ENCODE data around the gene DPEP1. TPM values are rescaled to one million over a fixed set of nuclear protein-coding genes. Genes with fewer than 3 reads are reported as not detected.
A peak's percentile ranks its signal among the peaks of the same experiment; 100 is the strongest.

The DPEP1 gene
- polyA plus RNA-seq, 3 donors from 2014 or later: not detected

- H3K27ac Mint-ChIP-seq: no peak overlapping the region
- H3K9me3 Mint-ChIP-seq: no peaks in the 10 kb centered on the region
- no peak for DNase-seq
- H3K36me3 Mint-ChIP-seq: no peaks in the 10 kb centered on the region
- H3K4me3 Mint-ChIP-seq: peak overlapping the region in 3 of 5 donors; percentile 26 to 47 (median 44)
- peaks cover 4 to 9% of the 10 kb centered on the region in 2 donors for H3K4me1 Mint-ChIP-seq
- H3K27me3 Mint-ChIP-seq (ENCODE audit: low read depth in 3 of 3): peaks cover 8 to 9% (median 9%) of the 10 kb centered on the region in 3 donors
Observed at GRCh38 chr16:89573826-89574680, 39.4 kb upstream of the DPEP1 start.

- Mint-ChIP-seq H3K27ac (no peak overlapping the region), H3K27me3 (ENCODE audit: low read depth in 3 of 3) (peaks cover 8 to 9% (median 9%) of the 10 kb centered on the region in 3 donors), H3K4me3 (peak overlapping the region; percentile 15 to 73 (median 58)), H3K4me1 (peaks cover 4 to 9% of the 10 kb centered on the region in 2 donors), H3K36me3 (no peaks in the 10 kb centered on the region), H3K9me3 (no peaks in the 10 kb centered on the region)
- DNase-seq: peak; percentile 24 to 52 (median 42)
Observed at GRCh38 chr16:89574681-89575246, 38.7 kb upstream of the DPEP1 start.

DNA sequence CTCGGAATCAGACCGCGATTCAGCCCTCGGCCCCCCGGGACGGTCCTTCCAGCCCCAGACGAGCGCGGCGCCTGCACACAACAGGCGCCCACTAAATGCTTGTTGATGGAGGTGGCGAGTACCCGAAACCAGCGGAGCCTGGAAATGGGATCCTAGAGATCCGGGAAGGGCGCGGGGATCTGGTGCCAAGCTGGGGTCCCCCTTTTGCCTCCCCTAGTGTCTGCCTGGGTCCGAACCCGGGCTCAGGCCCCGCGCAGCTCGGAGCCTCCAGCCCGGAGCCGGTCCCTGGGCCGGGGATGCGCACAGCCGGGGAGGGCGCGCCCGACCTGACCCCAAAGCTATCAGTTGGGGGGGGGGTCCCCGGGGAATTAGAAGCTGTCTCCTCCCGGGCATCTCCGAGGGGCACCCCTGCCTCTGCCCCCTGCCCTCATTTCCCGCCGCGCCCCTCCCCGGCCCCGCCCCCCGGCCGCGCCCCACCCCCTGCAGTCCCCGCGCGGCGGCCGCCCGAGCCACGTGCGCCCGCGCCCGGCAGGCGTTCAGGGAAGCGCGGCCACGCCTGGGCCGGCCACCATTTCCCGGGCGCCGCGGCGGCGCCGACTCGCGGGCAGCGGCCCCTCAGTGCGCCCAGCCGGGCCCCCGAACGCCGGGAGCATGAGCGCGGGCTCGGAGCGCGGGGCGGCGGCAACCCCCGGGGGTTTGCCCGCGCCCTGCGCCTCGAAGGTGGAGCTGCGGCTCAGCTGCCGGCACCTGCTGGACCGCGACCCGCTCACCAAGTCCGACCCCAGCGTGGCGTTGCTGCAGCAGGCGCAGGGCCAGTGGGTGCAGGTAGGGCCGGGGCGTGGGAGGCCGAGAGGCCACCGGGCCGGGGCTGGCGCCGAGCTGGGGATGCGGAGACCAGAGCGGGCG lies 37.9 kb upstream of the DPEP1 start, which contains the start of gene CPNE7:
Gene CPNE7, plus strand, starts transcription at position 512 of the 906 bp plus-strand sequence. Its CDS starts 140 bp downstream, at position 652.
- H3K4me1 Mint-ChIP-seq: peaks cover 4 to 9% of the 10 kb centered on the region in 2 donors
- H3K4me3 Mint-ChIP-seq: peak within 1 kb of the TSS; percentile 15 to 73 (median 58)
- no peaks in the 10 kb centered on the region for H3K9me3 Mint-ChIP-seq
- no peaks in the 10 kb centered on the region for H3K36me3 Mint-ChIP-seq
- DNase-seq: no peak
- peaks cover 8 to 9% (median 9%) of the 10 kb centered on the region in 3 donors for H3K27me3 Mint-ChIP-seq (ENCODE audit: low read depth in 3 of 3)
- H3K27ac Mint-ChIP-seq: no peak within 1 kb of the TSS

GRCh38 chr16:89576153-89577054 lies 37.0 kb upstream of the DPEP1 start:
- DNase-seq: no peak
- H3K36me3 Mint-ChIP-seq: no peaks in the 10 kb centered on the region
- H3K4me1 Mint-ChIP-seq: peaks cover 4 to 9% of the 10 kb centered on the region in 2 donors
- H3K9me3 Mint-ChIP-seq: no peaks in the 10 kb centered on the region
- no peak overlapping the region for H3K4me3 Mint-ChIP-seq
- H3K27me3 Mint-ChIP-seq (ENCODE audit: low read depth in 3 of 3): peaks cover 8 to 9% (median 8%) of the 10 kb centered on the region in 3 donors
- no peak overlapping the region for H3K27ac Mint-ChIP-seq

- Mint-ChIP-seq H3K27ac (no peak overlapping the region), H3K9me3 (no peaks in the 10 kb centered on the region), H3K36me3 (no peaks in the 10 kb centered on the region), H3K4me3 (no peak overlapping the region), H3K4me1 (peaks cover under 1 to 5% of the 10 kb centered on the region in 2 donors), H3K27me3 (ENCODE audit: low read depth in 3 of 3) (peaks cover 5 to 9% (median 8%) of the 10 kb centered on the region in 3 donors)
- no peak for DNase-seq
Observed at GRCh38 chr16:89577055-89577759, 36.2 kb upstream of the DPEP1 start.

DNA sequence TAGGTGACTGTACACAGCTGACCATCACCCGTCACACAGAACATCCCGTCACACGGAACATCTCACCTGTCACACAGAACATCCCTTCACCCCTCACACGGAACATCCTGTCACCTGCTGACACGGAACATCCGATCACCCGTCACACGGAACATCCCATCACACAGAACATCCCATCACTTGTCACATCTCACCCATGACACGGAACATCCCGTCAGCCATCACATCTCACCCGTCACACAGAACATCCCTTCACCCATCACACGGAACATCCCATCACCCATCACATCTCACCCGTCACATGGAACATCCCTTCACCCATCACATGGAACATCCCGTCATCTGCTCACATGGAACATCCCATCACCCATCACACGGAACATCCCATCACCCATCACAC lies 34.1 kb upstream of the DPEP1 start:
- H3K4me1 Mint-ChIP-seq: no peaks in the 10 kb centered on the region
- H3K4me3 Mint-ChIP-seq: no peak overlapping the region
- no peak for DNase-seq
- H3K36me3 Mint-ChIP-seq: no peaks in the 10 kb centered on the region
- H3K9me3 Mint-ChIP-seq: no peaks in the 10 kb centered on the region
- H3K27ac Mint-ChIP-seq: no peak overlapping the region
- H3K27me3 Mint-ChIP-seq (ENCODE audit: low read depth in 3 of 3): no peaks in the 10 kb centered on the region

DNA sequence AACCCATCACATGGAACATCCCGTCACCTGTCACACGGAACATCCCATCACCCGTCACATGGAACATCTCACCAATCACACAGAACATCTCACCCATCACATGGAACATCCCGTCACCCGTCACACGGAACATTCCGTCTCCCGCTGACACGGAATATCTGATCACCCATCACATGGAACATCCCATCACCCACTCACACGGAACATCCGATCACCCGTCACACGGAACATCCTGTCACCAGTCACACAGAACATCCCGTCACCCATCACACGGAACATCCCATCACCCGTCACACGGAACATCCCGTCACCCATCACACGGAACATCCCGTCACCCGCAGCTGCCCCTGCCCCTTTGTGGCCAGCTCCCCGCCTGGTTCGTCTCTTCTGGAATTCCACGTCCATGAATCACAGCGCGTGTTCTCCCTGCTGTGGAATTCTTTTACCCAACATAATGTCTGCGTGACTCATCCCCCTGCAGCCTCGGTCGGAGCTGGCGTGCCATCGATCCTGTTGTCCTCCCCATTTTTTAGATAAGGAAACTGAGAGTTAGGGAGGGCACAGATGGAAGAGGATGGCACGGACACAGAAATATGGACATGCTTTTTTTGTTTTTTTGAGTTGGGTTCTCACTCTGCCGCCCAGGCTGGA lies 32.3 kb upstream of the DPEP1 start:
- Mint-ChIP-seq H3K4me1 (no peaks in the 10 kb centered on the region), H3K27ac (no peak overlapping the region)
- DNase-seq: no peak

GRCh38 chr16:89581861-89582563 lies 31.4 kb upstream of the DPEP1 start:
- no peak for DNase-seq
- no peaks in the 10 kb centered on the region for H3K36me3 Mint-ChIP-seq
- no peak overlapping the region for H3K27ac Mint-ChIP-seq
- no peak overlapping the region for H3K4me3 Mint-ChIP-seq
- peaks cover 0 to 2% (median 0%) of the 10 kb centered on the region in 3 donors for H3K27me3 Mint-ChIP-seq (ENCODE audit: low read depth in 3 of 3)
- H3K4me1 Mint-ChIP-seq: no peaks in the 10 kb centered on the region
- no peaks in the 10 kb centered on the region for H3K9me3 Mint-ChIP-seq

More for the DNA sequence above, 32.3 kb upstream of the DPEP1 start:
- H3K9me3 Mint-ChIP-seq: no peaks in the 10 kb centered on the region
- H3K27me3 Mint-ChIP-seq (ENCODE audit: low read depth in 3 of 3): peaks cover 0 to 2% (median 0%) of the 10 kb centered on the region in 3 donors
- no peaks in the 10 kb centered on the region for H3K36me3 Mint-ChIP-seq
- H3K4me3 Mint-ChIP-seq: no peak overlapping the region

- DNase-seq: no peak
- H3K4me1 Mint-ChIP-seq: no peaks in the 10 kb centered on the region
- no peak overlapping the region for H3K4me3 Mint-ChIP-seq
- peaks cover 0 to 1% (median 0%) of the 10 kb centered on the region in 6 donors for H3K9me3 Mint-ChIP-seq
- H3K27me3 Mint-ChIP-seq (ENCODE audit: low read depth in 3 of 3): peaks cover 0 to 2% (median 0%) of the 10 kb centered on the region in 3 donors
- no peaks in the 10 kb centered on the region for H3K36me3 Mint-ChIP-seq
- H3K27ac Mint-ChIP-seq: no peak overlapping the region
Observed at GRCh38 chr16:89582614-89583196, 30.7 kb upstream of the DPEP1 start.

DNA sequence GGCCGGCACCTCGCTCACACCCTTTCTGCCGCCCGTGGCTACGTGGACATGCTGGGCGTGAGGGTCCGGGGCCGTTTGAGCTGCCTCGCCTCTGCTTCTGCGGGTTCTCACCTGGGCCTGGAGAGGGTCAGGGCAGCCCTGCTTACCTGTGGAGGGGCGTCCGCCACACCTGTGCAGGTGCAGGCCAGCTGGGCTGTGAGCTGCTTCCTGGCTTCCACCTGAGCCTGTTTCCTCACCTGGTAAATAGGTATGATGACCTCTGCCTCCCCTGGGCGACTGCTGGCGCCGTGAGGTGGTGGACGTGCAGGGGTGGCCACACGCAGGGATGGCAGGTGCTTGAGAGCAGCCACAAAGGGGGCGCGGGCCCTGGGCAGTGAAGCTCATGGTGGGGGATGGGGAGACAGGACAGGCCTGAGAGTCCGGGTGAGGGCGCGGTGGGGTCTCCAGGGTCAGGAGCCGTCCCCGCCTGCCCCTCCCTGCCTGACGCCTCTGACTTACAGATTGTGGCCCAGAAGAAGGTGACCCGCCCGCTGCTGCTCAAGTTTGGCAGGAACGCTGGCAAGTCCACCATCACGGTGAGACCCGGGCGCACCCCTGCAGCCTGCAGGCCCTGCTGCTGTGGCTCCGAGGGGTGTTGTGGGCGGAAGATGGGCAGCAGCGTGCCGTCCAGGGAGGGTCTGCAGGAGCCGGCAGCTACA lies 30.1 kb upstream of the DPEP1 start:
- peaks cover 0 to 2% (median 0%) of the 10 kb centered on the region in 3 donors for H3K27me3 Mint-ChIP-seq (ENCODE audit: low read depth in 3 of 3)
- DNase-seq: no peak
- H3K4me1 Mint-ChIP-seq: no peaks in the 10 kb centered on the region
- peaks cover 0 to 1% (median 0%) of the 10 kb centered on the region in 6 donors for H3K9me3 Mint-ChIP-seq
- H3K4me3 Mint-ChIP-seq: no peak overlapping the region
- H3K27ac Mint-ChIP-seq: no peak overlapping the region
- H3K36me3 Mint-ChIP-seq: no peaks in the 10 kb centered on the region

Measured in immature natural killer cell (primary cell).